ENCODE data around the gene MRPL46.

DNA sequence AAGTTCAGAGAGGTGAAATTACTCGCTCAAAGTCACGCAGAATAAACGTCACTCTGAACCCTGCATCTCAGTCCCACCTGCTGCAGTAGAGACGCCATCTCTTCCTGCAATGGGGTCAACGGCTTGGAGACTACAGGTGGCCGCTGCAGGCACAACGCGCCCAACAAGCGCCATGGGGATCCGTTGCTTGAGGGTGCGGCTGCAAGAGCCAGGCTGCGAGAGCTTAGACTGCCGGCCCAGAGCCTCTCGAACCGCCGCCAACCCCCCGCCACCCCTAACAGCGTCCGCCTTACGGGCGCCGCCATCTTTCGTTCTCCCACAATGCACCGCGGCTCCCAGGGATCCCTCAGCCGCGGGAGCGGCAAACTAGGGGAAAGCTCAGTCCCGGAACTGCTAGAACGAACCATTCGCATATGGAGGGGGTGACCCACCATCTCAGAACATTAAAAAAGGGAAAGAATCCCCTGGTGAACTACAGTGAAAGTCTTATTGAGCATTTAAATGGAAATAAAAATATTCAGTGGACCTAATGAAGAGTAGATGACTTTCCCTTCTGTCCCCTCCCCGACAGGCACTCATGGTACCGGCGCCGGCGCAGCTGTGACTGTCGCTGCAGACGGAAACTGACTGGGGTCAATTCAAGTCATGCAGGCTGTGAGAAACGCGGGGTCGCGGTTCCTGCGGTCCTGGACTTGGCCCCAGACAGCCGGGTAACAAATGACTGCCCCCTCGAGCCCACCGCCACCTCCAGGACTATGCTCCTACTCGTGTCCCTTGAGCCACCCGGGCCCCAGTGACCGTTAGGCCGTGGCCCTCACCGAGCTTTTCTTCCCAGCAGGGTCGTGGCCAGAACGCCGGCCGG lies at the start of gene MRPL46, which contains the start of gene MRPS11:
- TF ChIP-seq, protein P1, sequence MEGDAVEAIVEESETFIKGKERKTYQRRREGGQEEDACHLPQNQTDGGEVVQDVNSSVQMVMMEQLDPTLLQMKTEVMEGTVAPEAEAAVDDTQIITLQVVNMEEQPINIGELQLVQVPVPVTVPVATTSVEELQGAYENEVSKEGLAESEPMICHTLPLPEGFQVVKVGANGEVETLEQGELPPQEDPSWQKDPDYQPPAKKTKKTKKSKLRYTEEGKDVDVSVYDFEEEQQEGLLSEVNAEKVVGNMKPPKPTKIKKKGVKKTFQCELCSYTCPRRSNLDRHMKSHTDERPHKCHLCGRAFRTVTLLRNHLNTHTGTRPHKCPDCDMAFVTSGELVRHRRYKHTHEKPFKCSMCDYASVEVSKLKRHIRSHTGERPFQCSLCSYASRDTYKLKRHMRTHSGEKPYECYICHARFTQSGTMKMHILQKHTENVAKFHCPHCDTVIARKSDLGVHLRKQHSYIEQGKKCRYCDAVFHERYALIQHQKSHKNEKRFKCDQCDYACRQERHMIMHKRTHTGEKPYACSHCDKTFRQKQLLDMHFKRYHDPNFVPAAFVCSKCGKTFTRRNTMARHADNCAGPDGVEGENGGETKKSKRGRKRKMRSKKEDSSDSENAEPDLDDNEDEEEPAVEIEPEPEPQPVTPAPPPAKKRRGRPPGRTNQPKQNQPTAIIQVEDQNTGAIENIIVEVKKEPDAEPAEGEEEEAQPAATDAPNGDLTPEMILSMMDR (conservative IDR thresholded peaks at IDR 0.05; ENCODE audit: low read depth, low read length) = no peak
- TF ChIP-seq EZH2 (IDR thresholded peaks at IDR 0.05; ENCODE audit: borderline replicate concordance, low read depth, low read length, poor library complexity, severe bottlenecking) = no peak
